AG04450 (cell line): ENCODE measurements around the gene CBLL2. TPM values are rescaled to one million over a fixed set of nuclear protein-coding genes. Genes with fewer than 3 reads are reported as not detected.
"Not testable (repeated sequence)": the region's sequence is repeated elsewhere in the genome, so short reads cannot be mapped to it uniquely, and the experiment has no call there.

ENCODE experiments used
- CTCF ChIA-PET: fragments of 300-600, 350-600 bp; formaldehyde crosslinking; extraction: SDS; loops from one replicate; lab custom pipeline; 2022; ENCODE audit warnings: antibody characterized with exemption, inconsistent platforms; lab: Charles Lee
- POLR2A ChIA-PET: fragments of 350-600 bp; formaldehyde crosslinking; extraction: SDS; loops from one replicate; lab custom pipeline; 2021; ENCODE audit warnings: antibody characterized with exemption, inconsistent platforms; lab: Yijun Ruan, JAX
- DNase-seq: peaks from one replicate; pipeline ENCODE4 v3.0.0-alpha.2; 2011; ENCODE audit warnings: low read depth, low spot score
- H3K27ac ChIP-seq: one replicate; pipeline ENCODE4 v1.5.1; 2012; ENCODE audit warnings: low read depth, low read length, control low read depth
- H3K27me3 ChIP-seq: one replicate; pipeline ENCODE4 v1.6.0; 2012; ENCODE audit warnings: low read length; ENCODE audit not compliant: control insufficient read depth, insufficient read depth
- H3K4me3 ChIP-seq: 2 replicates; pipeline ENCODE4 v1.5.1; 2011; ENCODE audit warnings: mild to moderate bottlenecking, low read depth, low read length, control low read depth
- H3K9me3 ChIP-seq: 2 replicates; pipeline ENCODE4 v1.5.1; 2012; ENCODE audit warnings: low read length; ENCODE audit not compliant: control insufficient read depth, insufficient read depth
- polyA plus RNA-seq: library from polyadenylated mRNA; depleted of rRNA; stranded (reverse); fragments of >200 nt; gene quantifications from 2 replicates; pipeline ENCODE4 v1.2.3, GENCODE V29; 2011
- TF ChIP-seq, protein P1 (sequence below): IDR thresholded peaks from 2 replicates; pipeline ENCODE4 v1.5.1; 2011; ENCODE audit warnings: low read depth, low read length, control low read depth, inconsistent platforms

CBLL2 gene
- polyA plus RNA-seq, 1 experiment, result not detected

GRCh38 chrX:22278375-22278774 lies 5.7 kb downstream of the CBLL2 start:
- TF ChIP-seq, protein P1, sequence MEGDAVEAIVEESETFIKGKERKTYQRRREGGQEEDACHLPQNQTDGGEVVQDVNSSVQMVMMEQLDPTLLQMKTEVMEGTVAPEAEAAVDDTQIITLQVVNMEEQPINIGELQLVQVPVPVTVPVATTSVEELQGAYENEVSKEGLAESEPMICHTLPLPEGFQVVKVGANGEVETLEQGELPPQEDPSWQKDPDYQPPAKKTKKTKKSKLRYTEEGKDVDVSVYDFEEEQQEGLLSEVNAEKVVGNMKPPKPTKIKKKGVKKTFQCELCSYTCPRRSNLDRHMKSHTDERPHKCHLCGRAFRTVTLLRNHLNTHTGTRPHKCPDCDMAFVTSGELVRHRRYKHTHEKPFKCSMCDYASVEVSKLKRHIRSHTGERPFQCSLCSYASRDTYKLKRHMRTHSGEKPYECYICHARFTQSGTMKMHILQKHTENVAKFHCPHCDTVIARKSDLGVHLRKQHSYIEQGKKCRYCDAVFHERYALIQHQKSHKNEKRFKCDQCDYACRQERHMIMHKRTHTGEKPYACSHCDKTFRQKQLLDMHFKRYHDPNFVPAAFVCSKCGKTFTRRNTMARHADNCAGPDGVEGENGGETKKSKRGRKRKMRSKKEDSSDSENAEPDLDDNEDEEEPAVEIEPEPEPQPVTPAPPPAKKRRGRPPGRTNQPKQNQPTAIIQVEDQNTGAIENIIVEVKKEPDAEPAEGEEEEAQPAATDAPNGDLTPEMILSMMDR, result 0 out of 2 replicates have a peak, but pooled peaks have one; percentile 11
- H3K27ac ChIP-seq, result no peak overlapping the region

GRCh38 chrX:22289209-22289608 lies 16.5 kb downstream of the CBLL2 start:
- H3K9me3 ChIP-seq, H3K27me3 ChIP-seq, POLR2A ChIA-PET, H3K4me3 ChIP-seq, H3K27ac ChIP-seq, CTCF ChIA-PET, DNase-seq: not testable (repeated sequence)

More at GRCh38 chrX:22278375-22278774, 5.7 kb downstream of the CBLL2 start:
- no peaks in the 10 kb centered on the region for H3K9me3 ChIP-seq
- no peak for DNase-seq
- CTCF ChIA-PET, result no interaction called here
- H3K4me3 ChIP-seq, result no peak overlapping the region
- POLR2A ChIA-PET, result no interaction called here
- no peaks in the 10 kb centered on the region for H3K27me3 ChIP-seq

- POLR2A ChIA-PET, result no interaction called here
- no peak for DNase-seq
Observed at GRCh38 chrX:22296871-22297270, 24.2 kb downstream of the CBLL2 start.

GRCh38 chrX:22300130-22300529 lies 27.4 kb downstream of the CBLL2 start:
- ChIA-PET POLR2A (no interaction called here), CTCF (interaction anchor here (1.0 kb wide), 1 partner anchor 315 kb away, joined by 3 read pairs; no protein-coding TSS in a partner anchor)
- Histone ChIP-seq H3K27me3 (no peaks in the 10 kb centered on the region), H3K9me3 (no peaks in the 10 kb centered on the region), H3K27ac (no peak overlapping the region), H3K4me3 (no peak overlapping the region)
- TF ChIP-seq, protein P1, result no peak
- no peak for DNase-seq

More at GRCh38 chrX:22296871-22297270, 24.2 kb downstream of the CBLL2 start:
- TF ChIP-seq, protein P1, result no peak
- H3K27me3 ChIP-seq, result no peaks in the 10 kb centered on the region
- CTCF ChIA-PET, result no interaction called here
- H3K4me3 ChIP-seq, result no peak overlapping the region
- H3K27ac ChIP-seq, result no peak overlapping the region
- no peaks in the 10 kb centered on the region for H3K9me3 ChIP-seq

DNA sequence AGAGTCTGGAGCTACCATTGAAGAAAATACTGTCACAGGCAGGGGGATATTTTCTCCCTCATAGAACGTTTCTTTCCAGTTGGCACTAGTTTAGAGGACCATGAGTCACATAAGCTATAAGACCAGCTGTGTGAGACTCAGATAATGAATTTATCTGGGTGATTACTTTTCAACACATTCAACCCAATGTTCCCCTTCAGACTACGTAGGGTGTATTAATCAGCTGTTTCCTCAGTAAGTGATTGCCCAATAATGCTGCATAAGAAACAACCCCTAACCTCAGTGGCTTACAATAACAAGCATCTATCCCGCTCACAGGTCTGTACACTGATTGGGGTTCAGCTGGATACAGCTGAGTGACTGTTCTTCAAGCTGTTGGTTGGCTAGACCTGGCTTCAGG lies 38.1 kb downstream of the CBLL2 start:
- no peaks in the 10 kb centered on the region for H3K9me3 ChIP-seq
- no peak overlapping the region for H3K27ac ChIP-seq
- no peak overlapping the region for H3K4me3 ChIP-seq
- POLR2A ChIA-PET, result no interaction called here
- no peak for DNase-seq
- CTCF ChIA-PET, result no interaction called here
- no peaks in the 10 kb centered on the region for H3K27me3 ChIP-seq
- TF ChIP-seq, protein P1, result no peak

GRCh38 chrX:22313766-22314165 lies 41.1 kb downstream of the CBLL2 start:
- TF ChIP-seq, protein P1, result no peak
- POLR2A ChIA-PET, result no interaction called here
- no peak overlapping the region for H3K27ac ChIP-seq
- H3K9me3 ChIP-seq, result no peaks in the 10 kb centered on the region
- H3K27me3 ChIP-seq, result no peaks in the 10 kb centered on the region
- no peak overlapping the region for H3K4me3 ChIP-seq
- no peak for DNase-seq
- CTCF ChIA-PET, result no interaction called here
